ENCODE data around the gene SORCS2.
"Not testable (repeated sequence)": the region's sequence is repeated elsewhere in the genome, so short reads cannot be mapped to it uniquely, and the experiment has no call there.

SORCS2 gene

DNA sequence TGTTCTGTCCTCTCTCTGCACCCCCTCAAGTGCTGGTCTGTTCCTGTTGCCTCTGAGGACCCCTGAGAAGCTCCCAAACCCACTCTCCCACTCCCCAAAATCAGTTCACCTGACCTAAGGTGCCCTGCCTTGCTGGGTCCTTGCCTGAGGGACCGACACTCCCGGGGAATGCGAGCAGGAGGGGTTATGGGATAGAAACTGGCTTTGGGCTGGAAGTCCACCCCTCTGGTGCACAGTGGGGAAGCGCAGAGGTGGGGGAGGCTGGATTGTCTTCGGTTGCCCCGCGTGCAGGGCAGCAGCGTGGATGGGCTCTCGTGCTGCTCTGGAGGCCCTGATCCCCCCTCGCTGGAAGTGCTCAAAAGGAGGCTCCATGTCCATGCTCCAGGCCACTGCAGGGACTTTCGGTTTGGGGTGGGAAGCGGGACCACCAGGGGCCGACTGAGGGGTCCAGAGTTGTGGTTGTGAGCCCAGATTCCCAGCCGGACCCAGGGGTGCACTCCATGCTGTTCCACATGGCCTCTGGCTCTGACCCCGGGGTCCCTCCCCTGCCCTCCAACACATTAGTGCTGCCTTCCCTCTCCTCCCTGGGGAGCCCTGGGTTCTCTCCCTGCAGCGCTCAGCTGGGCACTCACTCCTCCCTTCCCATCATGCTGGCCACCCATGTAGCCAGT is 7.6 kb downstream of the SORCS2 start:
- DNase-seq (ENCODE audit: low read depth in 2 of 2) = no peak

DNA sequence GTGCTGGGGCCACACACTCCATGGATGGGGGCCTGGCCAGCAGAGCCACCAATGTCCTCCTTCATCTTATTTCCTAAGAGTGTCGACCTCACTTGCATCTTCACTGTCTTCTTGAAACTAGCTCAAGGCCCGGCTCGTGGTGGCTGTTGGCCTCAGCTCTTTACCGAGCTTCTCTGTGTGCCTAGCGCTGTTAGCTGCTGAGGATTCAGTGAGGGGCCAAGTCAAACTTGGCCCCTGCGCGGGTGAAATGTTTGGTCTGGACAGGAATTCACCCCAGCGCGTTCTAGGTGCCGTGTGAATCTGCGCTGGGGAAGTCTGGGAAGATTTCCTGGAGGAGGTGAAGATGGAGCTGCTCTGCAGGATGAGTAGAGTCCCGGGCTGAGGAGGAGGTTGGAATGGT is 8.5 kb downstream of the SORCS2 start:
- no peak for DNase-seq (ENCODE audit: low read depth in 2 of 2)

DNA sequence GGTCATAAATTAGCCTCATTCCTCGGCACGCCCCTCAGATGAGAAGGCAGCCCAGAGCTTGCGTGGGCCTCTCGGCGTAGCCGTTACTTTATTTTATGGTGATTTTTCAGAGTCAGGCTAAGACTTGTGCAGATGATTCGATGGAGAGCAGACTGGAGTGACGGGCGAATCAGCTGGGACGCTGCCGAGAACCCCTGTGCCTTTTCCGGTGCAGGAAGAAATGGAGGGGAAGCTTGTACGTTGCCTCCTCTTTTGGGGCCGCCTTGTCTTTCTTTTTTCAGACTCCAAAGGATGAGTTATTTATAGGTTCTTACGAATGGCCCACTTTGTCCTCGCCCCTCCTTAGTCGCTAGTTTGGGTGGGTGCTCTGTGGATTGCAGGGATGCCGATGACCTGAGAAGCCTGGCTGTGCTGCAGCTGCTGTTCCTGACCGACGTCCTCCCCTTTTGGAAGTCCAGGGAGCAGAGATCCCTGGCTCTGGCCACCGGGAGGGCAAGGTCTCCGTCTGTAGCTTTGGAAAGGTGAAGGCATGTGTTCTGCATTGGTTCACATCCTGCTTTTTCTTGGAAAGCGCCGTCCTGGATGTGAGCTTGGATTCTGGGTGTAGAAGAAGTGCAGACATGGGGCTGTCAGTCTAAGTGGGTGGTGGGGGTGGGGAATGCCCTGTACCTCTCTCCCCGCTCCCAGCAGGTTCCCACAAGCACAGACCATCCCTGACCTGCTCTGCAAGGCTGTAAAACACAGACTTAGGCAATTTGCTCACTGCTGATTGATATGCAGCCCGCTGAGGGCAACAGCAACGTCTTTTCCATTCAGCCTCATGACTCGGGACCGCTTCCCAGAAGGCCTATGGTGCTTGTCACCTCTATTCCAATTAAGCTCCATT is 9.3 kb downstream of the SORCS2 start:
- DNase-seq (ENCODE audit: low read depth in 2 of 2) = no peak

DNA sequence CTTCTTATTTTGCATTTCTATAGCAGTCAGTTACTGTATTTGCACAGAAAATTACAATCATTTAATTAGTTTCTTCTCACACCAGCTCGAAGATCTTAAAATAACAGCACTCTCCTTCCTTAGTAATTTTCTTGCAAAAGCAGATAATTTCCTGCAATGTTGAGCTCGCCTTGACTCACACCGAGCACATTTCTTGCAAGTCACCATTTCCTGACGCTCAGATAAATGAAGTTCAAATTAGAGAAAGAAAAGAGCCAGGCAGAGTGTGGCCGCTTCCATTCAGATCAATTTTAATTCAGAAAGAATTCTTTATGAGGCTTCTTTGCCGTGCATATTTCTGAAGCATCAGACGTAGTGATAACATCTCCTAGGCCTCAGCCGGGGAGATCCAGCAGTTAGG is 10.1 kb downstream of the SORCS2 start:
- no peak for DNase-seq (ENCODE audit: low read depth in 2 of 2)

DNA sequence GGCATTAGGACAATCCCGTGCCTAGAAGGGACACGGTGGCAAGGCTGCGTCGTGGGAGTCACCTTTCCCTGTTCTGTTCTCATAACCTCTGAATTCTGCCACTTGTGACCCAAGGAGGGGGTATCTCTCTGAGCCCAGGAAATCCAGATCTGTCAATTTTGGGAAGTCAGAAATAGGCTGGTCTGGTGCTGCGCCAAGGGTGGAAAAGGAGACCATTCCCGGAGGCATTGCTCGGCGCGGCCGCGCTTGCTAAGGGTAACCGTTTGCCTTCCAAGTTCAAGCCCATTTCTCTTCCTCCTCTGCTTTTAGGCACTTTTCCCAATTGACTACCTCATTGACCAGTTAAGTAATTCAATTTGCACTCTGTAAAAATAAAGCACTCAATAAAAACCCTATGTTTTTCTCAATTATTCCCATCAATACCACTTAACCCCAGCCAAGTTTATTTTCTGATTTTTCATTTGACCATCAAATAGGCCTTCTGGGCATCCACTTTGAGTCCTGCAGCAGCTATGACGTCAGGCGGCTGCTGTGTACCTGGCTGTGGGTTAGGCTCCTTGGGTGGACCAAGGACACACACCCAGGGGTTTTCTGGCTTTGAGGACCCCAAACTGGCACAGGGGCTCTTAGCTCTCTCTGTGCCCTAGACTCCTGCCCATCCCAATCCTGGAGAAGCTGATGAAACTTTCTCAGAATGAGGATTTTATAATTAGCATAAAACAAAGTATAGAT is 12.5 kb downstream of the SORCS2 start:
- DNase-seq (ENCODE audit: low read depth in 2 of 2) = no peak

DNA sequence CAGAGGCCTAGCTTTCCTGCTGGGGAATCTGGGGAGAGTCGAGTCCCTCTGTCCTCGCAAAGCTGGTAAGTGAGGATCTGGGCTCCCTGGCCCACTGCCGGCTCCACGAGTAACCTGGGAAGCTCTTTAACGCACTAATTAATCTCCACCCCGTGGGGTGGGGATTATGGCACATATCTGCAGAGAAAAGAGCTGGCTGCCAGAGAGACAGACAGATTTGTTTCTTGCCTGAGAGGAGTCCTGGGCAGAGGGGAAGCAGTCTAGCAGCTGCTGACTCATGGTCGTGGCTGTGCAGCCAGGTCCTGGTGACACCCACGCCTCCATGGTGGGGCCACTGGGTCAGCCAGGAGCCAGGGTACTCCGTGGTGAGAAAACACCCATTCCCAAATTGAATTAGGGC is 14.0 kb downstream of the SORCS2 start:
- no peak for DNase-seq (ENCODE audit: low read depth in 2 of 2)

DNA sequence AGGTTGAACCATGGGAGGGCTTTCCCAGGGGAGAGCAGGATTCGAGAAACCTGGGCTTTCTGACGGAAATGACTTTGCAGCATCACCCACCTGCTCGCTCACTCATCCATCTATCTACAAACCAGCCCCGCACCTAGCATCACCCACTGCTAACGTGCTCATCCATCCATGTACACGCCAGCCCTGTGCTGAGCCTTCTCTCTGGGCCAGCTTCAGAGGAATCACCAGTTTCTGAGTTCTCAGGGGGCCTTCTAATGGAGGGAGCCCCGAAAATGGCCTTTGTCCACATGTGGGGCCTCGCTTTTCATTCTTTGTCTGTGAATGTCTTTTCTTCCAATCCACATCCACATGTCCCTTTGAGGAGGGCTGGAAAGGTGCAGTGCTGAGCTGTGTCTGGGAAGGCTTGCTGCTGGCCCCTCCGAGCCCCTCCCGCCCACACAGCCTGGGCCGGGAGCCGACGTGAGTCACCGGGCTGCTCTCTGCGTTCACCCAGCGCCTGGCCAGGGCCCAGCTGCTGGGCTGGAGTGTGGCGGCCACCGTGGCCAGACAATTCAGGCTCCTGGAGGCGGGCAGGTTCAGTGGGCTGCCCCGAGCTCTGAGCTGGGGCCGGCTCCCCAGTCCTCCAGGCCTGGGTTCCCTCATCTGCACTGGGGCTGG is 14.7 kb downstream of the SORCS2 start:
- no peak for DNase-seq (ENCODE audit: low read depth in 2 of 2)

DNA sequence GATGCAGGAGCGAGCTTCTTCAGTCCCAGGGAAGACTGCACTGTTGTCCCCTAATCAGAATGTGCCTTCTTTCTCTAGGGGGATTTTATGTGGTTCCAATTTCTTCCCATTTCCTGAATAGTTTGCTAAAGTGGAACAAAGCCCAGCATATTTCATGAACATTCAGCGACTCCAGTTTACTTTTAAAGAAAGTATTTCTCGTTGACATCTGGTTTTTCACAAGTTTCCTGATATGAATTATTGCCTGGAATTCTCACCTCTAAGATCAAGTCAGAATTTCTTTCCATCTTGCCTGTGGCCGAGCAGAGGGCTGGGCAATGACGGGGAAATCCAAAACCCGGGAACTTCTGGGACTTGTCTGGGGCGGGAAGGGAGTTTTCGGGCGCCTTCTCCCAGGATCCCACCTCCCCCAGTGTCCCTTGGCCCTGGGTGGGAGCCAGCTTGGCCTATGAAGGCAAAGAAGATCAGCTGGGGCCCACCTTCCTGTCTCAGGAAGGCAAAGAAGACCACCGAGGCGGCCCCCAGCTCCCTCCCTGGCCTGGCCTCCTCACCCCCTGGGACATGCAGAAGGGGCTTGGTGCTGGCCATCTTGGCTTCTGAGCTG is 15.4 kb downstream of the SORCS2 start:
- no peak for DNase-seq (ENCODE audit: low read depth in 2 of 2)

DNA sequence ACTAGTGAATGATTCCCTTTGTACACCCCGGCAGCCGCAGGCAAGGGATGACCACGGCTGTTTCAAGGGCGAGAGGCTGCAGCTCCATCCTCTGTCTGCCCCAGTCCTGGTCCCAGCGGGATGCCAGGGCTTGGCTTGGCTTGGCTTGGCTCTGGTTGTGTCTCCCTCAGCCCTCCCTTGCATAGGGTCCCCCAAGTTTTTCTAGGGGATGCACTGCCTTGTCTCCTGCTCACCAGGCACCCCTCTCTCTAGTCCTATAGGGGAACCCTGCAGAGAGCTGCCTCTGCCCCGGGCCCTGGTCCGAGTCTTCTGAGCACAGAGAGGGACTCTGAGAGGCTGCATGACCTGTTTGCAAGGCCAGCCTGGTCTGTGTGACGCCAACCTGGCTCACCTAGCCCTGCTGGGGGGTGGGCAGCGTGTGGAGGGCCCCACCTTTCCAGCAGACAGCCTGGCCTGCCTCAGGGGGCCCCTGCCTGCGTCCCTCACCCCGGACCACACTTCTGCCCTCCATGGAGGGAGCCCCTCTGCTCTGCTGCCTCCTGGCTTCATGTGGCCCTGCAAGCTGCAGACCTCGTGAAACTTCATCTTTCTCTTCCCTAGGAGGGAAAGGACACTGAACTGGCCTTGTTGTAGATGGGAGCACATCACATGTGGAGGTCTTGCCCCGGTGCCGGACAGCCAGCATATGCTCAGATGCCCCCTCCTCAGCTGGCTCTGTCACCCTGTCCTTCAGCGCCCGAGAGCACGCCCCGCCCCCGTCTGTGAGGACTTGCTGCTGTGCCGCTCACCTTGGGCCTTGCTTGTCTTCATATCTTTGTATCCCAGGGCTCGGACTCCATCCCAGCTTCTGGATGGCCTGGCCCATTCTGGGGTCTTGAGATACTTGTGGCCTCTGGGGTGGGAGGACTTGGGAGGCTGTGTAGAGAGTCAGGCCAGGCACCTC is 16.4 kb downstream of the SORCS2 start:
- no peak for DNase-seq (ENCODE audit: low read depth in 2 of 2)

DNA sequence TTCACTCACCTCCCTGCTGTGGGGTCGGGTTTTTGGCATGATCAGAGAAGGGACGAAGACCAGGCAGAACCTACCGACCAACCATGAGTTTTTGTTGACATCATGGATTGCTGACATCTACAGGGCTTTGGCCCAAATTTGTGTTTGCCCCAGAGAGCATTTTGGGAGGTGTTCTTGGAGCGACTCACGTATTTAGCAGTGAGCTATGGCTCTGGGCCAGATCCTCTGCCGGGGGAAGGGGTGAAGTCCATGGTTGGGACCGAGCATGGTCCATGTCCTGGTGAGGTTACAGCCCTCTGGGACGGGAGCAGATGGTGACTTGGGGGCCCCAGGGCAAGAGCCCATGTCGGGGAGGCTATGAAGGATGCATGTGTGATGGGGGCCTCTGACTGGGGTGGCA is 17.4 kb downstream of the SORCS2 start:
- DNase-seq (ENCODE audit: low read depth in 2 of 2) = no peak

DNA sequence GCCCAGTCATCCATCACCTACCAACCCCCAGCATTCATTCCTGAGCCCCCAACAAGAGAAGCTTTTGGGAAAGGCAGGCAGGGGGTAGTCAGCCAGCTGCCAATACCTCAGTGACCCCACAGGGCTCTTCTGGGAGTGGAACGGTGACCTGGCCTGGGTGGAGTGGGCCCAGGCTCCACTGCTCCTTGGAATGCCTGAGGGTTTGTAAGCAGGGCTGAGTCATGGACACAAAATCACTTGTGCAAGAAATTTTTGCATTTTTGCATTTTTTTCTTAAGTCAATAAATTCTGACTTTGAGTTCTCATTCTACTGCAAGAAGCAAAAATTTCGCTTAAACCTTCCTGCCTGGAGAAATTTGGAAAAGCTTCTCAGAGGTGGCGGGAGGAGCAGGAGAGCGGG is 18.5 kb downstream of the SORCS2 start:
- DNase-seq (ENCODE audit: low read depth in 2 of 2) = no peak

DNA sequence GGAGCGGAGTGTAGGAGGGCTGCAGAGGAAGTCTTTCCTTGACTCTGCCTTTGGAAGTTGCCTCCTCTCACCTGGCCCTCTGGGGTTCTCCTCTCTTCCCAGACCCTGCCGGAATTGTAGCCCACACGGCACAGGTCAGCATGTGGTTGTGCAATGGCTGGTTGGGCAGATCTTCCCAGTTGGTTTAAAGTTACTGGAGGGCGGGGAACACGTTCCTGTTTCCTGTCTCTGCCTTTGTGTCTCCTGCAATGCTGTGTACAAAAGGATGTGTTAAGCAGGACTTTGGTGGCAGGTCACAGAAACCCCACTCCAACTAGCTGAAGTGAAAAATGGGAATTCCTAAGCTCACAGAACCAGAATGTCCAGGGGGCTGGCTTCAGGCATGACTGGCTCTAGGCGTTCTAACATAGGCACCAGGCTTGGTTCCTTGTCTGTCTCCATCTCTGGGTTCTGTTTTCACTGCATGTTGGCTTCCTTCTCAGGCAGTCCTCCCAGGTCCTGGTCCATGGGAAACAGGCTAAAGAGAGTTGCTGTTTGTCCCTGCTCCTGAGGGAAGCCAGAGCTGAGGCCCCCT is 19.9 kb downstream of the SORCS2 start:
- DNase-seq (ENCODE audit: low read depth in 2 of 2) = no peak

DNA sequence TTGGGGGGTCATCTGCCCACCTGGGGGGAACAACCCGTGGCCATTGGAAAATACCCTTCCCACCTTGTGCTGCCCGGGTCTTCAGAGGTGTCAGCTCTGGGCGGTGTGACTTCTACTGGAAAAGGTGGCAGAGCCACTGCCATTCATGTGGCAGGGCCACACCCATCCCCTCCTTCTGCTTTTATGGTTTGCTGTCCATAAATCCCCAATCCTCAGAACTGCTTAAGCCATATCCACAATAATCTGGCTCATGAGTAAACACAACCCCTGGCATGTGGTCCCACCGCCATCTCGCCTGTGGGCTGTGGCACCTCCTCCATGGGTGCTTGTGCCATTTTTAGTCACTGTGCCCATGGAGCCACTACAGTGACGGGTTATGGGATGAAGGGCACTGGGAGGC is 20.6 kb downstream of the SORCS2 start:
- no peak for DNase-seq (ENCODE audit: low read depth in 2 of 2)

DNA sequence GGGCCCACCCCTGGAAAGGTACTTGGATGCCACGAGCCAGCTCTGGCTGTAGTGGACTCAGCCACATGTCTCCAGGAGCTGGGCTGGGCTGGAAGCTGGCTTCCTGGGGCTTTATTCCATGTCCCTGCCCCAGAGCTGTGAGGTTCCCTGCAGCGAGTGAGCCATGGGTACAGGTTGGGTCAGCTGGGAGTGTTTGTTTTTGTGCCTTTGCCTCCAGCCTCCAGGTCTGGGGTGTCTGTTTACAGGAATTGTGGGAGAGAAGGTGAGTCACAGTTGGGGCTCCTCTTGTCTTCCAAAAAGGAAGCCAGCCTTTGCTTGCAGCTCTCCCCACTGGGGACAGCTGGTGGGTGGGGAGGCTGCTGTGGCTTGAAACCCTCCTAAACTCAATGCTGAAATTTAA is 21.5 kb downstream of the SORCS2 start:
- DNase-seq (ENCODE audit: low read depth in 2 of 2) = no peak

DNA sequence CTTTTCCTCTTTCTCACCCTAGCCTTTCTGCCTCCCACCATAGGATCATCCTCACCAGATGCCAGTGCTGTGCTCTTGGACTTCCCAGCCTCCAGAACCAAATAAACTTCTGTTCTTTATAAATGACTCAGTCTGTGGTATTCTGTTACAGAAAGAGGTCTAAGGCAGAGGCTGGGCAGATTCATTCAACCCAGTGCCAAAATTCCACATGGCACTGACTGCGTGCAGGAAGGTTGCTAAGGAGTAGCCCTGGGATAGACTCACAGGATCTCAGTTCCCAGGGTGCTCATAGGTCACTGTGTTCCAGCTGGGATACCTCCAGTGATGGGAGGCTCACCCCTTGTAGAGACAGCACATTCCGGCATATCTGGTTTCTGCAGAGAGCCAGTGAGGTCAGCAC is 22.0 kb downstream of the SORCS2 start:
- DNase-seq (ENCODE audit: low read depth in 2 of 2) = no peak

DNA sequence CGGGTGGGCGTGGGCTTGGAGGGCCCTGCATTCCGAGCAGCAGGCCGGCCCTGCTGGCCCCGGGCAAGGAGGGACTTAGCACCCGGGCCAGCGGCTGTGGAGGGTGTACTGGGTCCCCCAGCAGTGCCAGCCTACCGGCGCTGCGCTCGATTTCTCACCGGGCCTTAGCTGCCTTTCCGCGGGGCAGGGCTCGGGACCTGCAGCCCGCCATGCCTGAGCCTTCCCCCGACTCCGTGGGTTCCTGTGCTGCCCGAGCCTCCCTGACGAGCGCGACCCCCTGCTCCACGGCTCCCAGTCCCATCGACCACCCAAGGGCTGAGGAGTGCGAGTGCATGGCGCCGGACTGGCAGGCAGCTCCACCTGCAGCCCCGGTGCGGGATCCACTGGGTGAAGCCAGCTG is 22.8 kb downstream of the SORCS2 start:
- DNase-seq (ENCODE audit: low read depth in 2 of 2) = not testable (repeated sequence)

DNA sequence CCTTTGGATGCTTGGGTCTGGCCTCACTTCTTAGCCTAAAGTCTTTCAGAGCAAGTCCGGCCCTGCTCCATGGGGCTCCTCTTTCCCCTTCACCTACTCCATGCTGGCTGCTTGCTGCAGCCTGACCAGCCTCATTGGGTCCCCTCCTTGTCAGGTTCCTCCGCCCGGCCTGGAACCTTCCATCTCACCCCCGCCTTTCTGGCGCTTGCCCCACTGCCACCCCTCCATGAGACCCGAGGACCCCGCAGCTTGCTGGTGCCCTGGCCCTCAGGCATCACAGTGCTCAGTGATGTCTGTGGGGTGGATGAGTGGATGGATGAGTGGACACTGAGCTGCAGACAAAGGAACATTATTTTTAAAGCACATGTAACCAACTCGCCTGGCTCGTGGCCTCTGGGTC is 24.7 kb downstream of the SORCS2 start:
- no peak for DNase-seq (ENCODE audit: low read depth in 2 of 2)

DNA sequence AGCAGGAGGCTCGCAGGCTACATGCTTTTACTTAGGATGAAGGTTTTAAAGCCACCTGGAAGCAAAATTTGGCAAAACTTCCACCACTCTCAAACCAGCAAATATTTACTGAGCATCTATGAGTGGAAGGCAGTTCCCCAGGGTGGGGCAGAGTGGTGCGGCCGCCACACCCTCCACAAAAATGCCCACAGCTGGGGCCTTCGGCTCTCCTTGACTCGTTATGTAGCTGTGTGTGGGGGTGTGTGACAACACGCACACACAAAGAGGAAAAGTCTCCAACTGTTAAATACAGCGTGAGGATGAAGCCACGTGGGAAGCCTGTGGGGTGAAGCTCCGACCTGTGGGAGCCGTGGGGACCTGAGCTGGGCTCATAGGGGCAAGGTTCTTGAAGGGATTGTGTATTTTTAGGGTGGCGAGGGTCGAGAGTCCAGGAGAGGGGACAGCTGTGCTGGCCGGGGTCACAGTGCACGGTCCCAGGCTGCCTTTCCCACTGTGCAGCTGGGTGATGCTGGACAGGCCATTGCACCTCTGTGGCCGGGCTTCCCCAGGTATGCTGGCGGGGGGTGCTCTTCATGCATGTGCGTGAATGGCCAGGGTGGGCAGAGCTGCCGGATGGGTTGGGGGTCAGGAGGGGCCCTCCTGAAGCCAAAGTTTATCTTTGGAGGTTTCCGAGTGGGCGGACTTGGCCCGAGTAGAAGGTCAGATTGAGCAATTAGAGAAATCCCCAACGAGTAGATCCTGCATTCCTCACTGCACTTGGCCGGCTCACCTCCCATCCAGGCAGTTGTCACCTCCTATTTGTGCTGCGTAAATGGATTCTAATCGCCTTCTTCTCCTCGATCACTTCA is 25.4 kb downstream of the SORCS2 start:
- no peak for DNase-seq (ENCODE audit: low read depth in 2 of 2)

DNA sequence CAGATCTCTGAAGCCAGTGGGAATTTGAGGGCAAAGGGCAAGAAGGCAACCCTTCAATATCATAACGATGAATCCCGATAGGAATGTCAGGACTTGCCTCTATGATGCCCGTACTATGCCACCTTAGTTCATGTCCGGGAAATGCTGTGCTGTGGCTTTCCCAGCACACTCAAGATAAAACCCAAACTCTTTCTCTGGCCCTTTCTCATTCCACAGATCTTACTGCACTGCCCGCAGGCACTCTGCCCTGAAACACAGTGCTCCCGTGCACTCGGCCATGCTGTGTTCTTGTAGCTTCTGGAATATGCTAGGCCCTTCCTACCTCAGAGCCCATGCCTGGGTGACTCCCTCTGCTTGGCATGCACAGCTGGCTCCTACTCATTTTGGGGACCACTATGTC is 26.3 kb downstream of the SORCS2 start:
- no peak for DNase-seq (ENCODE audit: low read depth in 2 of 2)
